Keratinocyte (primary cell): ENCODE measurements around the gene ABCC3. TPM values are rescaled to one million over a fixed set of nuclear protein-coding genes. Genes with fewer than 3 reads are reported as not detected.

ENCODE experiments used
- DNase-seq: peaks from one replicate; pipeline ENCODE4 v3.0.0-alpha.2; 2011; ENCODE audit warnings: low read depth, missing footprints, low spot score
- FAIRE-seq: peaks from 2 replicates; lab custom pipeline; 2011; peaks lifted over from hg19 to GRCh38; lab: Jason Lieb, UNC
- H2AFZ ChIP-seq: 2 replicates; pipeline ENCODE4 v1.6.0; 2012; ENCODE audit warnings: low read length, control low read depth, inconsistent platforms; ENCODE audit not compliant: control insufficient read depth
- H3K27ac ChIP-seq: 2 replicates; pipeline ENCODE4 v1.5.1; 2011; ENCODE audit warnings: low read length; ENCODE audit not compliant: control insufficient read depth, insufficient read depth
- H3K27me3 ChIP-seq: 3 replicates; pipeline ENCODE4 v1.6.0; 2011; ENCODE audit warnings: low read length; ENCODE audit not compliant: control insufficient read depth, insufficient read depth; ENCODE audit errors: extremely low read depth
- H3K36me3 ChIP-seq, 2 experiments: 2 replicates in 1 of 2; 3 replicates in 1 of 2; pipeline ENCODE4 v1.5.1; 2011; ENCODE audit warnings: low read length in 2 of 2, mild to moderate bottlenecking in 1 of 2; ENCODE audit not compliant: control insufficient read depth in 2 of 2, insufficient read depth in 2 of 2; ENCODE audit errors: extremely low read depth in 1 of 2
- H3K4me1 ChIP-seq: 3 replicates; pipeline ENCODE4 v1.5.1; 2011; ENCODE audit warnings: low read length; ENCODE audit not compliant: control insufficient read depth, insufficient read depth; ENCODE audit errors: extremely low read depth
- H3K4me2 ChIP-seq: 3 replicates; pipeline ENCODE4 v1.6.0; 2011; ENCODE audit warnings: low read depth, low read length; ENCODE audit not compliant: control insufficient read depth, insufficient read depth; ENCODE audit errors: extremely low read depth
- H3K4me3 ChIP-seq, 3 experiments: fragments of 200-600 bp in 1 of 3; sonication (generic) in 1 of 3; 2 replicates in 2 of 3; 3 replicates in 1 of 3; pipeline ENCODE4 v1.5.1; 2011 to 2016; ENCODE audit warnings: low read length in 3 of 3, mild to moderate bottlenecking in 3 of 3, control low read depth in 2 of 3, inconsistent platforms in 1 of 3, low read depth in 1 of 3, mixed read lengths in 1 of 3, mixed run types in 1 of 3, moderate library complexity in 1 of 3; ENCODE audit not compliant: control insufficient read depth in 2 of 3, insufficient read depth in 2 of 3; ENCODE audit errors: extremely low read depth in 1 of 3
- H3K79me2 ChIP-seq: 2 replicates; pipeline ENCODE4 v1.6.0; 2012; ENCODE audit warnings: low read length; ENCODE audit not compliant: control insufficient read depth, insufficient read depth
- H3K9ac ChIP-seq: 3 replicates; pipeline ENCODE4 v1.6.0; 2011; ENCODE audit warnings: low read length; ENCODE audit not compliant: control insufficient read depth, insufficient read depth; ENCODE audit errors: extremely low read depth
- H3K9me1 ChIP-seq: 3 replicates; pipeline ENCODE4 v1.6.0; 2011; ENCODE audit warnings: low read length; ENCODE audit not compliant: control insufficient read depth, insufficient read depth; ENCODE audit errors: extremely low read depth
- H3K9me3 ChIP-seq: 2 replicates; pipeline ENCODE4 v1.5.1; 2012; ENCODE audit warnings: low read depth, low read length; ENCODE audit not compliant: control insufficient read depth
- H4K20me1 ChIP-seq: 3 replicates; pipeline ENCODE4 v1.6.0; 2011; ENCODE audit warnings: low read length; ENCODE audit not compliant: control insufficient read depth, insufficient read depth; ENCODE audit errors: extremely low read depth
- CTCF ChIP-seq, 3 experiments: IDR thresholded peaks in 1 of 3; conservative IDR thresholded peaks in 1 of 3; optimal IDR thresholded peaks in 1 of 3; 2 replicates in 2 of 3; 3 replicates in 1 of 3; pipeline versions ENCODE3 to v1.5.1; 2011; ENCODE audit warnings: low read length in 3 of 3, mild to moderate bottlenecking in 3 of 3, moderate library complexity in 2 of 3, control low read depth in 1 of 3, inconsistent platforms in 1 of 3; ENCODE audit not compliant: insufficient read depth in 2 of 3; ENCODE audit errors: extremely low read depth in 1 of 3
- EZH2 ChIP-seq: IDR thresholded peaks from one replicate; pipeline ENCODE4 v1.6.1; 2012; ENCODE audit warnings: inconsistent platforms, mild to moderate bottlenecking, low read length, moderate library complexity
- dilution Hi-C: fragments of 300-500 bp; cut with MboI; formaldehyde crosslinking; loops from one replicate; pipeline ENCODE4 v1.7.0; 2020; ENCODE audit warnings: low sequenced_read_pairs; ENCODE audit not compliant: extremely low pct_ligation_motif_present
- polyA plus RNA-seq, 5 experiments: library from polyadenylated mRNA; depleted of rRNA in 3 of 5; stranded (reverse) in 3 of 5; stranded (forward) in 1 of 5; unstranded in 1 of 5; fragments of >200 nt; gene quantifications; 1 replicate in 1 of 5; 2 replicates in 3 of 5; 3 replicates in 1 of 5; pipeline versions ENCODE4 v1.2.1 to v1.2.3, GENCODE V29; 2011 to 2012; ENCODE audit warnings: missing spikeins in 2 of 5, low read depth in 1 of 5, low replicate concordance in 1 of 5

Gene ABCC3
- polyA plus RNA-seq, 1 donor (not counting 4 experiments of a cell fraction or from before 2014, with no cell fraction given): 41.7 TPM

- Histone ChIP-seq H3K9me1 (no peaks in the 10 kb centered on the region), H2AFZ (no peak overlapping the region), H3K4me2 (no peak overlapping the region), H3K27me3 (peaks cover 10% of the 10 kb centered on the region), H3K9me3 (no peaks in the 10 kb centered on the region), H3K9ac (no peak overlapping the region), H3K36me3 (no peaks in the 10 kb centered on the region), H4K20me1 (no peaks in the 10 kb centered on the region), H3K79me2 (no peaks in the 10 kb centered on the region), H3K4me3 (no peak overlapping the region), H3K4me1 (peaks cover 3% of the 10 kb centered on the region), H3K27ac (no peak overlapping the region)
- DNase-seq (no peak), FAIRE-seq (no peak)
- TF ChIP-seq CTCF (optimal IDR thresholded peaks at IDR 0.05 in 1 of 3, IDR thresholded peaks at IDR 0.05 in 1 of 3, conservative IDR thresholded peaks at IDR 0.05 in 1 of 3; ENCODE audit: extremely low read depth in 1 of 3, insufficient read depth in 2 of 3, low read length in 3 of 3) (no peak), EZH2 (no peak)
- dilution Hi-C loops: no loop called here
These were observed 13.1 kb upstream of the ABCC3 start for GRCh38 chr17:50621574-50622031.

GRCh38 chr17:50624321-50624934 lies 10.3 kb upstream of the ABCC3 start:
- Histone ChIP-seq H2AFZ (no peak overlapping the region), H3K79me2 (no peaks in the 10 kb centered on the region), H3K4me3 (no peak overlapping the region), H3K27ac (no peak overlapping the region), H3K4me1 (no peaks in the 10 kb centered on the region), H3K9ac (no peak overlapping the region), H3K36me3 (no peaks in the 10 kb centered on the region), H4K20me1 (no peaks in the 10 kb centered on the region), H3K9me1 (no peaks in the 10 kb centered on the region), H3K4me2 (no peak overlapping the region), H3K9me3 (no peaks in the 10 kb centered on the region), H3K27me3 (peaks cover 21% of the 10 kb centered on the region)
- dilution Hi-C loops: no loop called here
- FAIRE-seq (no peak), DNase-seq (no peak)
- TF ChIP-seq EZH2: no peak
- TF ChIP-seq CTCF (optimal IDR thresholded peaks at IDR 0.05 in 1 of 3, IDR thresholded peaks at IDR 0.05 in 1 of 3, conservative IDR thresholded peaks at IDR 0.05 in 1 of 3; ENCODE audit: extremely low read depth in 1 of 3, insufficient read depth in 2 of 3, low read length in 3 of 3): peak in 1 of 3 experiments; percentile 13
